GM18526 (cell line): ENCODE measurements around the gene NTN5.

Experiments used
- POLR2A ChIP-seq: IDR thresholded peaks from 3 replicates; pipeline ENCODE4 v1.6.1; 2011; ENCODE audit not compliant: insufficient read length; ENCODE audit errors: extremely low read depth

Gene NTN5

DNA sequence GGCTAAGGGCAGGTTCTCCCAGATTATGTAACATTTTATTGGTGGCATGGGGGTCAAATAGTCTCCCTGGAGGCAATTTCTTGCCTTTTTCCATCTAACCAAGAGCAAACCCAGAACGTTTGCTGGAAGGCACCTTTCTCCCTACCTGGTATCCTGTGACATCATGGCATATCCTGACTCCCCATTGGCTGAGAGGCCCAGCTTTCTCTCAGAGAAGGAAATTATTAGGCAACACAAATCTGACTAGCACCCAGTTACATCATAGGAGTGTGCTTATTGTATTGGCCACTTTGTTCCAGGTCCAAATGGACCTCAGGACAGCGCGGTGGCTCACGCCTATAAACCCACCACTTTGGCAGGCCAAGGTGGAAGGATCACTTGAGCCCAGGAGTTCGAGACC, 13.0 kb downstream of the NTN5 start:
- TF ChIP-seq POLR2A = no peak

DNA sequence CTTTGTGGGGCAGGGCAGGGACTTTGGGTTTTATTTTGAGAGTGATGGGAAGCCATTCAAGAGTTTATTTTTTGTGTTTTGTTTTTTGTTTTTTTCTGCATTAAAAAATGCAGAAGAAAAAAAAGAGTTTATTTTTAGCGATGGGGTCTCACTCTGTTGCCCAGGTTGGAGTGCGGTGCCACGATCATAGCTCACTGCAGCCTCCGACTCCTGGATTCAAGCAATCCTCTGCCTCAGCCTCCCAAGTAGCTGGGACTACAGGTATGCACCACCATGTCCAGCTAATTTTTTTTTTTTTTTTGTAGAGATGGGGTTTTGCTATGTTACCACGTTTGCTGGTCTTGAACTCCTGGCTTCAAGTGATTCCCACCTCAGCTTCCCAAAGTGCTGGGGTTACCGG, 14.3 kb downstream of the NTN5 start:
- no peak for TF ChIP-seq POLR2A

DNA sequence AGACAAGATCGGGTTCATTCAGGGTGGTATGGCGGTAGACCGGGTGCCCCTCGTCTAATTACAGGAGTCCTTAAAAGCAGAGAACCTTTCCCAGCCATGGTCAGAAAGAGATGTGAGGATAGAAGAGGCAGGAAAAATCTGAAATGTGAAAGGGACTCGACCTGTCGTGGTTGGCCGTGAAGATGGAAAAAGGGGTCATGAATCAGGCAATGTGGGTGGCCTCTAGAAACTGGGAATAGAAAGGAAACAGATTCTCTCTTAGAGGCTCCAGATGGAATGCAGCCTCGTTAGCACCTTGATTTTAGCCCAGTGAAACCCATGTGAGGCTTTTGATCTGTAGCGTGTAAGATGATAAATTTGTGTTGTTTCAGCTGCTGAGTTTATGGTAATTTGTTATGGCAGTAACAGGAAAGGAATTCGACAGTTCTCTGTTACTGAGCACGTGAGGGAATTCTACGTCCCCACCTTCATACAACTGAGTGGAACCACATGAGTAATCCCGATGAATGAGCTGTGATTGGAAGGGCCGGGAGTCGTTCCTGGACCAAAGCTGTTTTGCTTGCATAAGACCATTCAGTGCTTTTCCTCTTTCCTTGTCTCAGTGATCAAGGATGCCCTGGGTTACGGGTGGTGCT, 15.9 kb downstream of the NTN5 start:
- TF ChIP-seq POLR2A = no peak

DNA sequence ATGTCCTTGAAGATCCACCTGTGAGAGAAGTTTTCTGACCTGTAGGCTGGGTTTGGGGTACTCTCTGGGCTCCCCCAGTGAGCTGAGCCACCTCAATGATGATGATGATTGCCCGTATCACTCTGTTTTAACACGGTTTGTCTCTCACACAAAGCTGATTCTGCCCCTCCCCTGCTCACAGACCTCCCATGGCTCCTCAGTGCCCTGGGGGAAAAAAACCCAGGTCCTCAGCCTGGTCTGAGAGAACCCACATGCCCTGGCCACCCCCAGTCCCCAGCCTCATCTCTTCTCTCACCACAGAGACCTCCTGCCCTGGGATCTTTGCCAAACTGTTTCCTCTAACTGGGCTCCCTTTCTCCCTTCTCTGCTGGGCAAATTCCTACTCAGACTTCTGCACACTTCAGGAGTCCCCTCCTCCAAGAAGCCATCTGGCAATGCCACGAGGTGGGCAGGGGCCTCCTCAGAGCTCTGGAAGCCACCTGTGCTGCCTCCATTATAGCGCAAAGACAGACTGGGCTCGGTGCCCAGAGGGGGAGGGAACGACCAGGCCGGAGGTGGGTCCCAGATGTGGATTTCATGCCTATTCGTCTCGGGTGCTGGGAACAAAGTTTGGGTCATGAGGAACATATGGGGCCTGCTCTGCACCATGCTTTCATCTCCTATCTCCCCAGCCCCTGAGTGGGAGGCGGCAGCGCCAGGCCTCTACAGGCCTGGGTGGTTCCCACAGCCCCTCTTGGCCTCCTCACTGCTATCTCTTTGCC, 18.3 kb downstream of the NTN5 start:
- no peak for TF ChIP-seq POLR2A

DNA sequence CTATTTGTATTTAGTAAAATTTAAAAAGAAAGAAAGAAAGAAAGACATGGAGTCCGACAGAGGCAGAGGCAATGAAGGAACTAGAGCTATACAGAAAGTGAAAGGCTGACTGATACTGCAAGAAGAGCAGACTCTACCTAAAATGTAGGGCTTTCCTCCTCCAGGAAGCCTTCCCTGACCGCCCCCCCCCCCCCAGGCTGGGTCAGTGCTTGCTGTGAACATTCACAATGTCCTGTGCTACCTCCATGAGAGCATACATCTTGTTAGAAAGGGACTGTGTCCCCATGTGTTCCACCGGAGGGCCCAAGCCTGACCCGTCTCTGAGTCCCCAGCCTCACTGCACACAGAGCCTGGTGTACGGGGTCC, 21.2 kb downstream of the NTN5 start:
- TF ChIP-seq POLR2A = no peak

DNA sequence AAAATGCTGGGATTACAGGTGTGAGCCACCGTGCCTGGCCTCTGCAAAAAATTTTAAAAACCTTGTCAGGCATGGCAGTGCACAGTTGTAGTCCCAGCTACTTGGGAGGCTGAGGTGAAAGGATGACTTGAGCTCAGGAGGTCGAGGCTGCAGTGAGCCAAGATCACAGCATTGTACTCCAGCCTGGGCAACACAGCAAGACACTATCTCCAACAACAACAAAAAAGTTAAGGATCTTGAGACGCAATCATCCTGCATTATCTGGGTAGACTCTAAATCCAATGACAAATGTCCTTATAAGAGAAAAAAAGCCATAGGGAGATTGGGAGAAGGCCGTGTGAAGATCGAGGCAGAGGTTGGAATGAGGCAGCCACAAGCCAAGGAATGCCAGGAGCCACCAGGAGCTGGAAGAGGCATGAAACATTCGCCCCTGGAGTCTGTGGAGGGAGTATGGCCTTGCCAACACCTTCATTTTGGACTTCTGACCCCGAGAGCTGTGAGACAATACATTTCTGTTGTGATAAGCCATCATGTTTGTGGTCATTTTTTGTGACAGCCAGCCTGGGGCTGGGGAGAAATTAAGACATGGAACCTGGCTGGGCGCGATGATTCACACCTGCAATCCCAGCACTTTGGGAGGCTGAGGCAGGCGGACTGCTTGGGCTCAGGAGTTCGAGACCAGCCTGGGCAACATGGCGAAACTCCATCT, 21.7 kb downstream of the NTN5 start:
- TF ChIP-seq POLR2A = no peak

DNA sequence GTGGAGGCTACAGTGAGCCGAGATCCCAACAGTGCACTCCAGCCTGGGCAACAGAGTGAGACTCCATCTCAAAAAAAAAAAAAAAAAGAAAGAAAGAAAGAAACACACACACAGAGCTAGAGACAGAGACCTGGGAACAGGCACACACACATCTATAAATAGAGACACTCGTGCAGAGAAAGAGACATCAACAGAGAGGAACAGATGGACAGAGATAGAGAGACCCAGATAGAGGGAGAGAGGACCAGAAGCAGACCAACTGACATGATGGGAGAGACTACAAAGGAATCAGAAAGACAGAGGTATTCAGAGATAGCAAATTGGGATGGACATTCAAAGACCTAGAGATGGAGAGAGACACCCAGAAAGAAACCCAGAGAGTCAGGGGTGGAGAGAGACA, 24.7 kb downstream of the NTN5 start:
- no peak for TF ChIP-seq POLR2A

DNA sequence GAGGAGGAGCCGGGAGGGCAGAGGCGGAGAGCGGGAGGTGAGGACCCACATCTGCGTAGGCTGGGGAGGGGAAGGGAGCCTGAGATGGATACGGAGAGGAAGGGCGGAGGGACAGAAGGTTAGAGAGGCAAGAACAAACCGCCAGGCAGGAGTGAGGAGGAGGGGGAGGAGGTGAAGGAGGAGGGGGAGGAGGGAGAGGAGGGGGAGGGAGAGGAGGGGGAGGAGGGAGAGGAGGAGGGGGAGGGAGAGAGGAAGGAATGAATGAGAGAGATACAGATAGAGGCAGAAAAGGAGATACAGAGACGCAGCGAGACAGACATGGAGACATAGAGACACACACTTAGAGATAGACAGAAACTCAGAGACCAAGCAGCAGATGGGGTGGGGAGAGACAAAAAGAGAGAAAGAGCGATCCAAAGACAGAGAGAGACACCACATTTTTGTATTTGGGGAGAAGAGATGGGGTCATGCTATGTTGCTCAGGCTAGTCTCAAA, 26.0 kb downstream of the NTN5 start:
- TF ChIP-seq POLR2A = no peak

DNA sequence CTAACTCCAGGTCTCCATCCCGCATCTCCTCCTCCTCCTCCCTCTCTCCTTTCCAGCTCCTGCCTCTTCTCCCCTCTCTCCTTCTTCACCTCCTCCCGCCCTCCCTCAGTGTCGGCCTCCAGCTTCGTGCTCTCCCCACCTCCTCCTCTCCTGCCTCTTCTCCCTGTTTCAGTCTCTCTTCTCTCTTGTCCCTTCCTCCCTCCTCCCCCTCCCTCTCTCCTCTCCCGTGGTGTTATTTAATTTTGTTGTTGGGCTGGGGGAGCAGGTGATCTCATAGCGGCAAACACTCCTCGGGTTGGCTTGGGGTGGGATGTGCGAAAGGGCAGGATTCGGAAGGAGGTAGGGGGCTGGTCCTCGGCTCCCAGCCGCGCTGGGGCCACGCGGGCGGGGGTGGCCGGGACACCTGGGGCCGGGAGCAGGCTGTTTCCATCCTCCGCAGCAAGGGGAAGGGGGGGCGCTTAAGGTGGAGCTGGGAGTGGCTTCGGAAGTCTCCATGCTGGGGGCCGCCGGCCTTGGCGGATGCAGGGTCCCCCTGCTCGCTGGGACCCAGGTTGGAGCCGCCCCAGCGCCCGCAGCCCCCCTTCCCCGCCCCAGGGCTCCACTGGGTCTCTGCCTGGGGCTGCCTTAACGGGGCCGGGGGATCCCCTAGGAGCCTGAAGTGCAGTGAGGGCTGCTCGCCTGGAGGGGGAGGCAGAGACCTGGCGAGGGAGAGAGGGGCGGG, 26.7 kb downstream of the NTN5 start, which contains the start of gene CA11:
Gene CA11, minus strand, starts transcription at position 187 of the 721 bp plus-strand sequence. CDS start 555 bp downstream, outside the sequence.
- no peak for TF ChIP-seq POLR2A

DNA sequence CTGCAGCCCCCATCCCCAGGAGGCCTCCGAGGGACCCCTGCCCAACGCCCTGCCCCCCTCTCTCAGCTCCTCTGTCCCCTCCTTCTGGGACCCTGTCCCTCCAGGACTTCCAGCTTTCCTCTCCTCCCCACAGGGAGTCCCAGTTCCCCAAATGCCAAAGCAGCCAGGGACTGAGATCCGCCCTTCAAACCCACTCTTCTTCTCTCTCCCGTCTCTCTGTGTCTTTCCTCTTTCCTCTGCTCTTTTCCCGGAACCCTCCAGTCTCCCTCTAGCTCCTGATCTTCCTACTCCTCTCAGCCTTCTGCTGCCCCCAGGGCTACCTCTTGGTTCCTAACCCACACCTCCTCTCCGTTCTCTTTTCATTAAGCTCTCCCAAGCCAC, 27.2 kb downstream of the NTN5 start:
- no peak for TF ChIP-seq POLR2A

DNA sequence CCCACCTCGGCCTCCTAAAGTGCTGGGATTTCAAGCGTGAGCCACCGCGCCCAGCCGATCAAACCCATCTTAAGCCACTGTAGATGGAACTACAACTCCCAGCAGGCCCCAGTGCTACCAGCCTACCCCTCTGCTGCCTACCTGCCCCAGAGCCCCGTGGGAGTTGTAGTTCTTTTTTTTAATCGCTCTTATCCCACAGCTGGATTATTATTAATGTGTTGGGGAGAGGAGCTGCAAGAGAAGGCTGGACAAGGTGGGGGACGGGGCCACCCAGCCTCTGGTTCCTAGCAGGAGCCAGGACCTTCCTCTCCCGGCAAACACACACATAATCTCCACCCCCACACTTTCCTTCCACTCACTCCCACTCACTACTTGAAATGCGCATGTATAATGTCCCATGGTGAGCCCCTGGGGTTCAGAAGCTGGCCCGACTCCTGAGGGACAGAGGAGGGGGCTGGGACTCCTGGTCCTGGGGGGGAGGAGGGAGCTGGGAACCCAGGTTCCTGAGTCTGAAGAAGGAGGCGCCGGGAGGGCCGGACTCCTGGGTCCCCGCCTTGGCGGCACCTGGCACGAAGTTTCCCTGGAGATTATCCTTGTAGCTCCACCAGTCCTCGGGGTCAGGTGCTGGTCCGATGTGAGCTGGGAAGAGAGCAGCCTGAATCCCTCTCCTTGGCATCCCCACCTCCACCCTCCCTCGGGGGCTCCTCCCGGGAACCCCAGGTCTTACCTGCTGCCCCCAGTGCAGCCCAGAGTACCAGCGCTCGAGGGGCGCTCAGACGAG, 27.8 kb downstream of the NTN5 start:
- no peak for TF ChIP-seq POLR2A

DNA sequence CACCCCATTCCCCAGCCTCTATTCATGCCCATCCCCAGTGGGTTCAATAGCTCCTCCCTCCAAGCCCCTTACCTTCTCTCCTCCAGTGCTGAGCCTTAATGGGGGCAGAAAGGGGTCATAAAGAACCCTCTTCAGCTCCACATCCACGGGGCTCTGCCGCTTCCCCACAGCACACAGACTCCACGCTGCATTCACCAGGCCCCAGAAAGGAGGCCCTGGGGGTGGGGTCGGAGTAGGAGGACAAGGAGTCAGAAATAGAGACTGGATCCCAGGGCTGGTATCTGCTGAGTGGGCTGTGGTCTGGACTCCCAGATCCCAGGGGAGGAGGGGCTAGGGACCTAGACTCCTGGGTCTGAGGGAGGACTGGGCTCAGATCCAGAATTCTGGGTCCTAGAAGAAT, 28.5 kb downstream of the NTN5 start:
- no peak for TF ChIP-seq POLR2A

DNA sequence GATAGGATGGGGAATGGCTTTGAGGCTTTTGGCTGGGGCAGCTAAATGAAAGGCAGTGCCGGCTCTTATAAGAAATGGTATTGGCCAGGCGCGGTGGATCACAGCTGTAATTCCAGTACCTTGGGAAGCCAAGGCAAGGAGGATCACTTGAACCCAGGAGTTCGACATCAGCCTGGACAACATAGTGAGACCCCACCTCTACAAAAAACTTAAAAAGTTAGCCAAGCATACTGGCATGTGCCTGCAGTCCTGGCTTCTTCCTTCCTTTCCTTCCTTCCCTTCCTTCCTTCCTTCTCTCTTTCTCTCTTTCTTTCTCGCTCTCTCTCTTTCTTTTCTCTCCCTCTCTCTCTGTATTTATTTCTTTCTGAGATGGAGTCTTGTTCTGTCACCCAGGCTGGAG, 30.0 kb downstream of the NTN5 start:
- TF ChIP-seq POLR2A = no peak

DNA sequence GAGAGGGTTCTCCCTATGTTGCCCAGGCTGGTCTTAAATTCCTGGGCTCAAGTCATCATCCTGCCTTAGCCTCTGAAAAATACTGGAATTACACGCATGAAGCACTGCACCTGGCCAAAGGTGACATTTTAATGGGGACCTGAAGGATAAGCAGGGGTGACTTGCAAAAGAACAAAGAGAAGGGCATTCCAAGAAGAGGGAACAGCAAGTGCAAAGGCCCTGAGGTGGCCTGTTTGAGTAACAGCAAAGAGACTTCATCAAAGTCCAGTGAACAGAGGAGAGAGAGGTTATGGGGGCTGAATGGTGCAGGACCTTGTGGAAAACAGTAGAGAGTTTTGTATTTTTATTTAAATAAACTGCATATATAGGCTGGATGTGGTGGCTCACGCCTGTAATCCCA, 31.0 kb downstream of the NTN5 start:
- TF ChIP-seq POLR2A = no peak
